Spleen (tissue), 11 donors: ENCODE data around the gene C15orf62. TPM values are rescaled to one million over a fixed set of nuclear protein-coding genes. Genes with fewer than 3 reads are reported as not detected.

Experiments used
- DNase-seq: peaks from one replicate; pipeline ENCODE4 v3.0.0-alpha.2; 2020
- H3K27ac ChIP-seq, 8 donors: fragments of 200-600 bp; sonication (generic) in 7 of 8; 1 replicate in 4 of 8; 2 replicates in 4 of 8; pipeline versions ENCODE4 v1.5.0 to v1.8.0; 2016 to 2021; ENCODE audit warnings: inconsistent platforms in 4 of 8, mild to moderate bottlenecking in 4 of 8, moderate library complexity in 1 of 8
- H3K27me3 ChIP-seq, 7 donors: fragments of 200-600 bp; sonication (generic) in 6 of 7; replicated peaks in 1 of 7; 1 replicate in 4 of 7; 2 replicates in 3 of 7; pipeline versions ENCODE4 v1.5.0 to v1.8.0; 2016 to 2021; ENCODE audit warnings: inconsistent platforms in 3 of 7, mild to moderate bottlenecking in 1 of 7
- H3K36me3 ChIP-seq, 6 donors: fragments of 200-600 bp; sonication (generic) in 5 of 6; 1 replicate in 4 of 6; 2 replicates in 2 of 6; pipeline versions ENCODE4 v1.5.0 to v1.8.0; 2016 to 2021; ENCODE audit warnings: inconsistent platforms in 2 of 6
- H3K4me1 ChIP-seq, 6 donors: fragments of 200-600 bp; sonication (generic) in 5 of 6; 1 replicate in 3 of 6; 2 replicates in 3 of 6; pipeline versions ENCODE4 v1.5.0 to v1.8.0; 2016 to 2021; ENCODE audit warnings: inconsistent platforms in 3 of 6
- H3K4me3 ChIP-seq, 8 donors: fragments of 200-600 bp; sonication (generic) in 7 of 8; 1 replicate in 4 of 8; 2 replicates in 4 of 8; pipeline versions ENCODE4 v1.5.0 to v1.8.0; 2016 to 2021; ENCODE audit warnings: inconsistent platforms in 4 of 8, mild to moderate bottlenecking in 4 of 8, moderate library complexity in 2 of 8
- H3K9me3 ChIP-seq, 8 donors: fragments of 200-600 bp; sonication (generic) in 7 of 8; 1 replicate in 4 of 8; 2 replicates in 4 of 8; pipeline versions ENCODE4 v1.5.0 to v1.8.0; 2016 to 2021; ENCODE audit warnings: inconsistent platforms in 4 of 8
- CTCF ChIP-seq, 11 experiments: fragments of 200-600 bp in 7 of 11; fragments of 450-650 bp in 4 of 11; sonication (generic) in 4 of 11; IDR thresholded peaks in 8 of 11; conservative IDR thresholded peaks in 3 of 11; 1 replicate in 7 of 11; 2 replicates in 4 of 11; pipeline versions ENCODE4 v1.4.0 to v1.8.0; 2016 to 2021; ENCODE audit warnings: antibody characterized with exemption in 11 of 11, inconsistent platforms in 4 of 11, mild to moderate bottlenecking in 1 of 11
- POLR2A ChIP-seq, 3 donors: fragments of 450-650 bp; IDR thresholded peaks; one replicate each; pipeline ENCODE4 v1.5.1; 2017; ENCODE audit warnings: antibody characterized with exemption in 3 of 3, mild to moderate bottlenecking in 1 of 3
- POLR2AphosphoS5 ChIP-seq, 3 donors: sonication (generic); formaldehyde crosslinking; IDR thresholded peaks; one replicate each; pipeline ENCODE4 v1.5.1; 2017; ENCODE audit warnings: antibody characterized with exemption in 3 of 3
- WGBS, 5 donors: extraction: QIAGEN DNeasy Blood & Tissue Kit in 3 of 5; methylation state at CpG; one replicate each; pipeline versions ENCODE4 v1.1.5 to v1.1.7; 2013 to 2018; 5-methylcytosine and 5-hydroxymethylcytosine counted together
- intact Hi-C: fragments of 100-400 bp; cut with DNase I; formaldehyde crosslinking; loops from one replicate; pipeline ENCODE4 v1.15.0; 2023; ENCODE audit warnings: low total_unique reads
- polyA plus RNA-seq, 3 donors: library from polyadenylated mRNA; stranded (reverse); fragments of 200-250 nt; gene quantifications; one replicate each; pipeline ENCODE4 v1.2.1, GENCODE V29; 2013
- total RNA-seq, 7 donors: library from RNA; depleted of rRNA in 3 of 7; stranded (reverse); fragments of >200 nt in 3 of 7; fragmentation: NEBNext Ultra II Directional in 4 of 7; extraction: Animal tissue kit (Norgen Biotek cat#: 25700) in 4 of 7; gene quantifications; one replicate each; pipeline versions ENCODE4 v1.1.0 to v1.2.1, GENCODE V29; 2016 to 2021
- donor health status: healthy with polysubstance abuse.
- donor health status: DM: no; HTN: no; CAD: no; lungs with moderate emphysema.
- donor health status: DM: no; HTN: no; CAD: no.
- donor health status: Bipolar disorder and iron deficiency.
- donor health status: healthy.
- donor health status: DM: no; HTN: no; CAD: no.
- donor health status: DM: yes; HTN: yes; CAD: no.

The C15orf62 gene
- total and polyA plus RNA-seq, 10 donors, result 0.20 to 0.66 (median 0.38) TPM; not detected in 1

- H3K4me1 ChIP-seq, result peaks cover 0 to 52% (median 23%) of the 10 kb centered on the region in 6 donors
- H3K27me3 ChIP-seq, result no peaks in the 10 kb centered on the region
- H3K27ac ChIP-seq, result peak overlapping the region in 2 of 8 donors; percentile 5 to 7
- peaks cover 0 to 35% (median 7%) of the 10 kb centered on the region in 6 donors for H3K36me3 ChIP-seq
- H3K4me3 ChIP-seq, result no peak overlapping the region
- DNase-seq, result no peak
- TF ChIP-seq POLR2A (IDR thresholded peaks at IDR 0.05) (no peak), CTCF (IDR thresholded peaks at IDR 0.05 in 8 of 11, conservative IDR thresholded peaks at IDR 0.05 in 3 of 11) (no peak), POLR2AphosphoS5 (IDR thresholded peaks at IDR 0.05) (no peak)
- 70 to 88% (median 73%) methylated on average over 6 of the region's 6 CpGs for WGBS, 5 donors
- no peaks in the 10 kb centered on the region for H3K9me3 ChIP-seq
- intact Hi-C loops, result no loop called here
Measured at GRCh38 chr15:40787991-40788390, 18.2 kb downstream of the C15orf62 start.

- intact Hi-C loops, result no loop called here
- TF ChIP-seq POLR2A (IDR thresholded peaks at IDR 0.05), result no peak
- no peak for TF ChIP-seq CTCF (IDR thresholded peaks at IDR 0.05 in 8 of 11, conservative IDR thresholded peaks at IDR 0.05 in 3 of 11)
- no peak for TF ChIP-seq POLR2AphosphoS5 (IDR thresholded peaks at IDR 0.05)
- no peaks in the 10 kb centered on the region for H3K27me3 ChIP-seq
- WGBS, 5 donors, result 74 to 89% (median 77%) methylated on average over 5 of the region's 5 CpGs
- H3K9me3 ChIP-seq, result no peaks in the 10 kb centered on the region
- no peak for DNase-seq
- H3K4me1 ChIP-seq, result peaks cover 0 to 60% (median 23%) of the 10 kb centered on the region in 6 donors
- no peak overlapping the region for H3K4me3 ChIP-seq
- H3K36me3 ChIP-seq, result peaks cover 0 to 35% (median 7%) of the 10 kb centered on the region in 6 donors
- no peak overlapping the region for H3K27ac ChIP-seq
Measured at GRCh38 chr15:40789119-40789518, 19.3 kb downstream of the C15orf62 start.

- no peak for DNase-seq
- H3K27me3 ChIP-seq, result no peaks in the 10 kb centered on the region
- TF ChIP-seq POLR2A (IDR thresholded peaks at IDR 0.05) (no peak), POLR2AphosphoS5 (IDR thresholded peaks at IDR 0.05) (no peak), CTCF (IDR thresholded peaks at IDR 0.05 in 8 of 11, conservative IDR thresholded peaks at IDR 0.05 in 3 of 11) (no peak)
Measured at GRCh38 chr15:40789999-40790398, 20.2 kb downstream of the C15orf62 start.

GRCh38 chr15:40790718-40791117, 20.9 kb downstream of the C15orf62 start:
- Histone ChIP-seq H3K36me3 (peaks cover 0 to 30% (median 7%) of the 10 kb centered on the region in 6 donors), H3K4me3 (no peak overlapping the region), H3K9me3 (no peaks in the 10 kb centered on the region), H3K4me1 (peaks cover 0 to 70% (median 34%) of the 10 kb centered on the region in 6 donors), H3K27me3 (no peaks in the 10 kb centered on the region), H3K27ac (no peak overlapping the region)
- WGBS, 5 donors, result 83 to 93% (median 88%) methylated on average over 3 of the region's 3 CpGs
- no peak for DNase-seq
- intact Hi-C loops, result no loop called here
- no peak for TF ChIP-seq CTCF (IDR thresholded peaks at IDR 0.05 in 8 of 11, conservative IDR thresholded peaks at IDR 0.05 in 3 of 11)
- no peak for TF ChIP-seq POLR2A (IDR thresholded peaks at IDR 0.05)
- no peak for TF ChIP-seq POLR2AphosphoS5 (IDR thresholded peaks at IDR 0.05)

More at GRCh38 chr15:40789999-40790398, 20.2 kb downstream of the C15orf62 start:
- H3K36me3 ChIP-seq, result peaks cover 0 to 30% (median 7%) of the 10 kb centered on the region in 6 donors
- H3K4me1 ChIP-seq, result peaks cover 0 to 69% (median 27%) of the 10 kb centered on the region in 6 donors
- no peak overlapping the region for H3K27ac ChIP-seq
- H3K4me3 ChIP-seq, result no peak overlapping the region
- intact Hi-C loops, result no loop called here
- 94 to 98% (median 97%) methylated on average over 8 of the region's 8 CpGs for WGBS, 5 donors
- no peaks in the 10 kb centered on the region for H3K9me3 ChIP-seq
